GM23338 (cell line): ENCODE results near the gene SAMD4A. TPM values are rescaled to one million over a fixed set of nuclear protein-coding genes. Genes with fewer than 3 reads are reported as not detected.

Experiments used
- ATAC-seq: fragments of 200-7000 bp; cut with Tn5 transposase; 3 replicates; pipeline ENCODE4 v1.9.1; 2020
- DNase-seq: peaks from one replicate; pipeline ENCODE4 v3.0.0-alpha.2; 2015; ENCODE audit warnings: low spot score
- H2AFZ ChIP-seq: fragments of 200-600 bp; sonication (generic); 2 replicates; pipeline ENCODE4 v1.8.0; 2016; ENCODE audit warnings: antibody characterized with exemption, mild to moderate bottlenecking, moderate library complexity
- H3F3A ChIP-seq: fragments of 200-600 bp; sonication (generic); replicated peaks from 2 replicates; pipeline ENCODE4 v1.8.0; 2017; ENCODE audit warnings: antibody characterized with exemption, mixed run types, low read depth
- H3K27ac ChIP-seq: fragments of 200-600 bp; sonication (generic); 2 replicates; pipeline ENCODE4 v1.6.1; 2016; ENCODE audit warnings: low read depth
- H3K27me3 ChIP-seq: fragments of 200-600 bp; sonication (generic); 2 replicates; pipeline ENCODE4 v1.8.0; 2016; ENCODE audit warnings: mild to moderate bottlenecking, mixed run types, moderate library complexity; ENCODE audit not compliant: insufficient read depth
- H3K36me3 ChIP-seq: fragments of 200-600 bp; sonication (generic); 2 replicates; pipeline ENCODE4 v1.8.0; 2016; ENCODE audit warnings: mild to moderate bottlenecking; ENCODE audit not compliant: insufficient read depth
- H3K4me1 ChIP-seq: fragments of 200-600 bp; sonication (generic); 2 replicates; pipeline ENCODE4 v1.8.0; 2016; ENCODE audit warnings: mild to moderate bottlenecking, moderate library complexity; ENCODE audit not compliant: insufficient read depth
- H3K4me2 ChIP-seq: fragments of 200-600 bp; sonication (generic); 2 replicates; pipeline ENCODE4 v1.7.1; 2017; ENCODE audit warnings: mixed run types
- H3K4me3 ChIP-seq: fragments of 200-600 bp; sonication (generic); 2 replicates; pipeline ENCODE4 v1.6.1; 2016; ENCODE audit warnings: mixed run types
- H3K79me2 ChIP-seq: fragments of 200-600 bp; sonication (generic); replicated peaks from 2 replicates; pipeline ENCODE4 v1.8.0; 2017; ENCODE audit warnings: mild to moderate bottlenecking; ENCODE audit not compliant: insufficient read depth
- H3K9me2 ChIP-seq: fragments of 200-600 bp; sonication (generic); 2 replicates; pipeline ENCODE4 v1.8.0; 2017; ENCODE audit not compliant: insufficient read depth
- H4K20me1 ChIP-seq: fragments of 200-600 bp; sonication (generic); replicated peaks from 2 replicates; pipeline ENCODE4 v1.8.0; 2017; ENCODE audit warnings: mild to moderate bottlenecking; ENCODE audit not compliant: insufficient read depth
- H3K27ac Mint-ChIP-seq: 2 replicates; pipeline ENCODE4 v1.8.0; 2020; ENCODE audit warnings: inconsistent platforms, mild to moderate bottlenecking, moderate library complexity, mixed read lengths
- H3K27me3 Mint-ChIP-seq: 3 replicates; pipeline ENCODE4 v1.8.0; 2022; ENCODE audit warnings: low read depth, mild to moderate bottlenecking, moderate library complexity, mixed read lengths, inconsistent platforms; ENCODE audit not compliant: insufficient read depth, poor library complexity
- H3K36me3 Mint-ChIP-seq: 3 replicates; pipeline ENCODE4 v1.8.0; 2021; ENCODE audit warnings: low read depth, mild to moderate bottlenecking, inconsistent platforms, moderate library complexity, mixed read lengths
- H3K4me1 Mint-ChIP-seq: 3 replicates; pipeline ENCODE4 v1.8.0; 2020; ENCODE audit warnings: mild to moderate bottlenecking, inconsistent platforms, mixed read lengths
- H3K4me3 Mint-ChIP-seq: 3 replicates; pipeline ENCODE4 v1.8.0; 2021; ENCODE audit warnings: moderate library complexity, mild to moderate bottlenecking, inconsistent platforms, mixed read lengths
- H3K9me3 Mint-ChIP-seq: 3 replicates; pipeline ENCODE4 v1.8.0; 2020; ENCODE audit warnings: moderate library complexity, mild to moderate bottlenecking, inconsistent platforms, mixed read lengths
- CREB1 ChIP-seq: fragments of 250-450 bp; sonication (Bioruptor Pico); IDR thresholded peaks from 2 replicates; pipeline ENCODE4 v1.5.0; 2020; ENCODE audit warnings: low read depth, mild to moderate bottlenecking, moderate library complexity
- JUNB ChIP-seq: IDR thresholded peaks from one replicate; pipeline ENCODE4 v1.6.1; 2016; ENCODE audit warnings: antibody characterized with exemption; ENCODE audit not compliant: unreplicated experiment
- POLR2AphosphoS5 ChIP-seq: IDR thresholded peaks from 2 replicates; pipeline ENCODE4 v1.6.1; 2016; ENCODE audit warnings: antibody characterized with exemption, low read depth
- ZNF114 ChIP-seq: fragments of 250-450 bp; sonication (Bioruptor Pico); IDR thresholded peaks from 2 replicates; pipeline ENCODE4 v1.5.0; 2020; ENCODE audit warnings: mild to moderate bottlenecking, moderate library complexity
- ZNF462 ChIP-seq: fragments of 250-450 bp; sonication (Bioruptor Pico); IDR thresholded peaks from 2 replicates; pipeline ENCODE4 v1.5.0; 2020; ENCODE audit warnings: mild to moderate bottlenecking, moderate library complexity
- polyA plus RNA-seq: library from polyadenylated mRNA; unstranded; fragments of >200 nt; fragmentation: Nextera tagmentation; extraction: Ambion mirVana; gene quantifications from 2 replicates; pipeline ENCODE4 v1.2.1, GENCODE V29; 2016
- total RNA-seq: library from RNA; depleted of rRNA; stranded (reverse); fragments of >200 nt; shearing (Covaris generic); gene quantifications from 2 replicates; pipeline ENCODE4 v1.2.3, GENCODE V29; 2014
- TF ChIP-seq, protein P1 (sequence below): IDR thresholded peaks from one replicate; pipeline ENCODE4 v1.6.1; 2018; ENCODE audit warnings: antibody characterized with exemption; ENCODE audit not compliant: unreplicated experiment
- TF ChIP-seq, protein P2 (sequence below), 2 experiments: fragments of 200-600 bp in 1 of 2; sonication (generic) in 1 of 2; conservative IDR thresholded peaks; 2 replicates each; pipeline versions ENCODE4 v1.5.1 to v1.6.1; 2016 to 2017; ENCODE audit warnings: antibody characterized with exemption in 2 of 2, low read depth in 2 of 2, mild to moderate bottlenecking in 2 of 2, moderate library complexity in 1 of 2
- TF ChIP-seq, protein P3 (sequence below): IDR thresholded peaks from 2 replicates; pipeline ENCODE4 v1.6.1; 2016; ENCODE audit warnings: antibody characterized with exemption

Gene SAMD4A
- total and polyA plus RNA-seq, 2 experiments from 2014 or later = 1.6 to 6.9 TPM

DNA sequence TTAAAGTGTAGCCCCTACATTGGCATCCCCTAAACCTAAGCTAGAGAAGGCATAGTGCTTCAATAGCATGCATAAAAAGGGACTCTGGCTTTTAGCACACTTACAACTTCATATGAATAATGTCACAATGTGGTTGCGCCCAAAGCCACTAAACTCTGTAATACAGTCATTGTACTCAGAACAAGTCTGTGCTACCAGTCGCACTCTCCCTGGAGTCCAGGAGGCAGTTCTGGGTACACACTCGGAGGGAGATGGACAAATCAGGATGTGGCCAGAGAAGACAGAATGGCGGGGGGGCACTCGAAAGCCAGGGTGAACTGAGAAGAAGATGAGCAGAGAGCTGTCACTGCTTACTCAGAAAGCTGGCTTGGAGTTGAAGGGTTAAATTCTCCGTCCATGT, 10.6 kb downstream of the SAMD4A start:
- H3F3A ChIP-seq = no peaks in the 10 kb centered on the region
- no peaks in the 10 kb centered on the region for H3K27me3 ChIP-seq
- no peak overlapping the region for H3K27ac ChIP-seq
- no peak overlapping the region for H2AFZ ChIP-seq
- H3K36me3 ChIP-seq = no peaks in the 10 kb centered on the region
- no peaks in the 10 kb centered on the region for H3K9me2 ChIP-seq
- DNase-seq = no peak
- no peak for ATAC-seq
- 0 out of 2 replicates have a peak, but pooled peaks cover 10% of the 10 kb centered on the region for H3K79me2 ChIP-seq
- Mint-ChIP-seq H3K27ac (no peak overlapping the region), H3K27me3 (no peaks in the 10 kb centered on the region), H3K4me1 (no peaks in the 10 kb centered on the region), H3K9me3 (no peaks in the 10 kb centered on the region), H3K4me3 (no peak overlapping the region), H3K36me3 (peaks cover 4% of the 10 kb centered on the region; the same call in 2 of the 3 replicates)
- H4K20me1 ChIP-seq = no peaks in the 10 kb centered on the region
- no peak for TF ChIP-seq ZNF114 (CRISPR knock-in tag)
- no peak for TF ChIP-seq ZNF462 (CRISPR knock-in tag)
- H3K4me3 ChIP-seq = no peak overlapping the region
- no peak overlapping the region for H3K4me2 ChIP-seq
- no peaks in the 10 kb centered on the region for H3K4me1 ChIP-seq

- TF ChIP-seq, protein P1, sequence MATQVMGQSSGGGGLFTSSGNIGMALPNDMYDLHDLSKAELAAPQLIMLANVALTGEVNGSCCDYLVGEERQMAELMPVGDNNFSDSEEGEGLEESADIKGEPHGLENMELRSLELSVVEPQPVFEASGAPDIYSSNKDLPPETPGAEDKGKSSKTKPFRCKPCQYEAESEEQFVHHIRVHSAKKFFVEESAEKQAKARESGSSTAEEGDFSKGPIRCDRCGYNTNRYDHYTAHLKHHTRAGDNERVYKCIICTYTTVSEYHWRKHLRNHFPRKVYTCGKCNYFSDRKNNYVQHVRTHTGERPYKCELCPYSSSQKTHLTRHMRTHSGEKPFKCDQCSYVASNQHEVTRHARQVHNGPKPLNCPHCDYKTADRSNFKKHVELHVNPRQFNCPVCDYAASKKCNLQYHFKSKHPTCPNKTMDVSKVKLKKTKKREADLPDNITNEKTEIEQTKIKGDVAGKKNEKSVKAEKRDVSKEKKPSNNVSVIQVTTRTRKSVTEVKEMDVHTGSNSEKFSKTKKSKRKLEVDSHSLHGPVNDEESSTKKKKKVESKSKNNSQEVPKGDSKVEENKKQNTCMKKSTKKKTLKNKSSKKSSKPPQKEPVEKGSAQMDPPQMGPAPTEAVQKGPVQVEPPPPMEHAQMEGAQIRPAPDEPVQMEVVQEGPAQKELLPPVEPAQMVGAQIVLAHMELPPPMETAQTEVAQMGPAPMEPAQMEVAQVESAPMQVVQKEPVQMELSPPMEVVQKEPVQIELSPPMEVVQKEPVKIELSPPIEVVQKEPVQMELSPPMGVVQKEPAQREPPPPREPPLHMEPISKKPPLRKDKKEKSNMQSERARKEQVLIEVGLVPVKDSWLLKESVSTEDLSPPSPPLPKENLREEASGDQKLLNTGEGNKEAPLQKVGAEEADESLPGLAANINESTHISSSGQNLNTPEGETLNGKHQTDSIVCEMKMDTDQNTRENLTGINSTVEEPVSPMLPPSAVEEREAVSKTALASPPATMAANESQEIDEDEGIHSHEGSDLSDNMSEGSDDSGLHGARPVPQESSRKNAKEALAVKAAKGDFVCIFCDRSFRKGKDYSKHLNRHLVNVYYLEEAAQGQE = no peak
- TF ChIP-seq, protein P2, sequence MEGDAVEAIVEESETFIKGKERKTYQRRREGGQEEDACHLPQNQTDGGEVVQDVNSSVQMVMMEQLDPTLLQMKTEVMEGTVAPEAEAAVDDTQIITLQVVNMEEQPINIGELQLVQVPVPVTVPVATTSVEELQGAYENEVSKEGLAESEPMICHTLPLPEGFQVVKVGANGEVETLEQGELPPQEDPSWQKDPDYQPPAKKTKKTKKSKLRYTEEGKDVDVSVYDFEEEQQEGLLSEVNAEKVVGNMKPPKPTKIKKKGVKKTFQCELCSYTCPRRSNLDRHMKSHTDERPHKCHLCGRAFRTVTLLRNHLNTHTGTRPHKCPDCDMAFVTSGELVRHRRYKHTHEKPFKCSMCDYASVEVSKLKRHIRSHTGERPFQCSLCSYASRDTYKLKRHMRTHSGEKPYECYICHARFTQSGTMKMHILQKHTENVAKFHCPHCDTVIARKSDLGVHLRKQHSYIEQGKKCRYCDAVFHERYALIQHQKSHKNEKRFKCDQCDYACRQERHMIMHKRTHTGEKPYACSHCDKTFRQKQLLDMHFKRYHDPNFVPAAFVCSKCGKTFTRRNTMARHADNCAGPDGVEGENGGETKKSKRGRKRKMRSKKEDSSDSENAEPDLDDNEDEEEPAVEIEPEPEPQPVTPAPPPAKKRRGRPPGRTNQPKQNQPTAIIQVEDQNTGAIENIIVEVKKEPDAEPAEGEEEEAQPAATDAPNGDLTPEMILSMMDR (conservative IDR thresholded peaks at IDR 0.05; ENCODE audit: low read depth in 2 of 2) = no peak
- TF ChIP-seq, protein P3, sequence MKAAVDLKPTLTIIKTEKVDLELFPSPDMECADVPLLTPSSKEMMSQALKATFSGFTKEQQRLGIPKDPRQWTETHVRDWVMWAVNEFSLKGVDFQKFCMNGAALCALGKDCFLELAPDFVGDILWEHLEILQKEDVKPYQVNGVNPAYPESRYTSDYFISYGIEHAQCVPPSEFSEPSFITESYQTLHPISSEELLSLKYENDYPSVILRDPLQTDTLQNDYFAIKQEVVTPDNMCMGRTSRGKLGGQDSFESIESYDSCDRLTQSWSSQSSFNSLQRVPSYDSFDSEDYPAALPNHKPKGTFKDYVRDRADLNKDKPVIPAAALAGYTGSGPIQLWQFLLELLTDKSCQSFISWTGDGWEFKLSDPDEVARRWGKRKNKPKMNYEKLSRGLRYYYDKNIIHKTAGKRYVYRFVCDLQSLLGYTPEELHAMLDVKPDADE = no peak
- TF ChIP-seq ZNF114 (CRISPR knock-in tag) (no peak), POLR2AphosphoS5 (no peak), JUNB (no peak), CREB1 (no peak)
- ATAC-seq (no peak), DNase-seq (no peak)
- H3K9me3 Mint-ChIP-seq = no peaks in the 10 kb centered on the region
- H3K27ac Mint-ChIP-seq = no peak overlapping the region
- Histone ChIP-seq H3K4me1 (no peaks in the 10 kb centered on the region), H3K79me2 (0 out of 2 replicates have a peak, but pooled peaks cover 10% of the 10 kb centered on the region), H4K20me1 (no peaks in the 10 kb centered on the region), H3K36me3 (no peaks in the 10 kb centered on the region), H3K4me2 (no peak overlapping the region), H3K4me3 (no peak overlapping the region), H2AFZ (no peak overlapping the region), H3K9me2 (no peaks in the 10 kb centered on the region), H3F3A (no peaks in the 10 kb centered on the region), H3K27ac (no peak overlapping the region), H3K27me3 (no peaks in the 10 kb centered on the region)
- peaks cover 2% of the 10 kb centered on the region; the same call in 1 of the 3 replicates for H3K36me3 Mint-ChIP-seq
- no peak overlapping the region for H3K4me3 Mint-ChIP-seq
- no peaks in the 10 kb centered on the region for H3K4me1 Mint-ChIP-seq
- no peaks in the 10 kb centered on the region for H3K27me3 Mint-ChIP-seq
Measured at GRCh38 chr14:54577977-54578376, 11.0 kb downstream of the SAMD4A start.
